GM18508 (cell line): Measurements from ENCODE around the gene ZSCAN10.
"Not testable (repeated sequence)": the region's sequence is repeated elsewhere in the genome, so short reads cannot be mapped to it uniquely, and the experiment has no call there.

Source experiments
- ATAC-seq: cut with Tn5 transposase; IDR thresholded peaks from one replicate; pipeline ENCODE4 v1.9.1; 2021; ENCODE audit warnings: moderate number of reproducible peaks; ENCODE audit not compliant: insufficient read depth, unreplicated experiment

The ZSCAN10 gene

GRCh38 chr16:3098459-3099394 lies at the start of gene ZSCAN10:
Gene ZSCAN10 (minus strand): TSS chr16:3099294. CDS start chr16:3092937, 6,357 bp downstream.
- ATAC-seq, result no peak

GRCh38 chr16:3148256-3149192 lies 49.4 kb upstream of the ZSCAN10 start:
- ATAC-seq, result no peak

DNA sequence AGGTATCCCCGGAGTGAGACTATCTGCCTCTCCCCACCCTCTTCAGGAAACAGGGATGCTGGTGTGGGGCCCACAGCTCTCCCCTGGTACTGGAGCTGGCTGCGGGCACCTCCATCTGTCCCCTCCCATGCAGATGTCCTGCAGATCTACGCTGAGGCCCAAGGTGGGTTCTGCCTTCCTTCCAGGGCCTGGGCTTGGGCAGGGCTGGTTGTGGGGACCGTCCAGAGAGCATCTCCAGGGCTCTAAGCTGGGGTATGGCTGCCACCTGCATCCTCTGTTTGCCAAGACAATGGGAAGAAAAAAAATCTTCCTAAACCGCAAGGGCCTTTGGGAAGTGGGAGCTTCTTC lies 48.6 kb upstream of the ZSCAN10 start:
- ATAC-seq, result no peak

GRCh38 chr16:3147046-3147756 lies 48.1 kb upstream of the ZSCAN10 start:
- ATAC-seq, result no peak

- ATAC-seq, result no peak
These were observed 46.6 kb upstream of the ZSCAN10 start for GRCh38 chr16:3145660-3146059.

DNA sequence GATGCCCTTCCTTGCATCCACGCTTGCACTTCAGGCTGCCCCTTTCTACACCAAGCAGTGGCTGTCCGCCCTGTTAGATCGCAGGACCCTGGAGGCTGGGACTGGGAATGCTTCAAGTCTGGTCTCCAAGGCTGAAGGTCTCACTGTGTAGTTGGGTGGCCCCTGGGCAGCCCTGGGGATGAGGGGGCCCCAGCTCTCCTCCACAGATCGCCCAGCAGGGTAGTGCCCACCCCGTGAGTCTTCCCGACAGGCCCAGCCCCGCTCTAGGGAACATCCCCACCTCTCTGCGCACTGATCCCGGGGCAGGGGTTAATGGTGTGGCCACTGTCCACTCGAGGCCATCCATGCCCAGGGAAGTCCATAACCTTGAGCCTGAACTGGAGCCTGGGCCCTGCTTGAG lies 46.1 kb upstream of the ZSCAN10 start:
- no peak for ATAC-seq

GRCh38 chr16:3144321-3144983 lies 45.4 kb upstream of the ZSCAN10 start:
- no peak for ATAC-seq

GRCh38 chr16:3143598-3144320 lies 44.7 kb upstream of the ZSCAN10 start:
- no peak for ATAC-seq

GRCh38 chr16:3143189-3143588 lies 44.1 kb upstream of the ZSCAN10 start:
- no peak for ATAC-seq

GRCh38 chr16:3142770-3143169 lies 43.7 kb upstream of the ZSCAN10 start:
- ATAC-seq, result no peak

GRCh38 chr16:3142327-3142726 lies 43.2 kb upstream of the ZSCAN10 start:
- no peak for ATAC-seq

- ATAC-seq, result no peak
These were observed 42.8 kb upstream of the ZSCAN10 start for GRCh38 chr16:3141781-3142311.

GRCh38 chr16:3140603-3141427 lies 41.7 kb upstream of the ZSCAN10 start:
- no peak for ATAC-seq

DNA sequence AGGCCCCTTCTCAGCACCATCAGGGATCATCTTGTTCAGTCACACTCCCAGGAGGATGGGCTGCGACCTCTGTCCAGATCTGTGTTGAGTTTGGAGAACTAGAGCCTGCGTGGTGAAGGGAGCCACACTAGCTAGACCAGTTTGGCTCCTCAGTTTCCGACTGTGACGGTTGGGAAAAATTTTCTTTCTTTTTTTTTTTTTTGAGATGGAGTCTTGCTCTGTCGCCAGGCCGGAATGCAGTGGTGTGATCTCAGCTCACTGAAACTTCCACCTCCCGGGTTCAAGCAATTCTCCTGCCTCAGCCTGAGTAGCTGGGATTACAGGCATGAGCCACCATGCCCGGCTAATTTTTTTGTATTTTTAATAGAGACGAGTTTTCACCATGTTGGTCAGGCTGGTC lies 40.5 kb upstream of the ZSCAN10 start:
- ATAC-seq, result not testable (repeated sequence)

- ATAC-seq, result no peak
These were observed 39.8 kb upstream of the ZSCAN10 start for GRCh38 chr16:3138823-3139426.

- ATAC-seq, result no peak
These were observed 39.2 kb upstream of the ZSCAN10 start for GRCh38 chr16:3138342-3138741.

DNA sequence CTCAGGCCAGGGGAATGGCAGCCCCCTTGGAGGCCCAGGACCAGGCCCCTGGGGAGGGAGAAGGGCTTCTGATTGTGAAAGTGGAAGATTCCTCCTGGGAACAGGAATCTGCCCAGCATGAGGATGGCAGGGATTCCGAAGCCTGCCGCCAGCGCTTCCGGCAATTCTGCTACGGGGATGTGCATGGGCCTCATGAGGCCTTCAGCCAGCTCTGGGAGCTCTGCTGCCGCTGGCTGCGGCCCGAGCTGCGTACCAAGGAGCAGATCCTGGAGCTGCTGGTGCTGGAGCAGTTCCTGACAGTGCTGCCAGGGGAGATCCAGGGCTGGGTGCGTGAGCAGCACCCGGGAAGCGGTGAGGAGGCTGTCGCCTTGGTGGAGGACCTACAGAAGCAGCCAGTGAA lies 38.2 kb upstream of the ZSCAN10 start:
- no peak for ATAC-seq
